ENCODE results near the gene LRRC23. TPM values are rescaled to one million over a fixed set of nuclear protein-coding genes. Genes with fewer than 3 reads are reported as not detected.

The LRRC23 gene
- total and polyA plus RNA-seq, 2 donors from 2014 or later, result 16.6 to 19.7 TPM

DNA sequence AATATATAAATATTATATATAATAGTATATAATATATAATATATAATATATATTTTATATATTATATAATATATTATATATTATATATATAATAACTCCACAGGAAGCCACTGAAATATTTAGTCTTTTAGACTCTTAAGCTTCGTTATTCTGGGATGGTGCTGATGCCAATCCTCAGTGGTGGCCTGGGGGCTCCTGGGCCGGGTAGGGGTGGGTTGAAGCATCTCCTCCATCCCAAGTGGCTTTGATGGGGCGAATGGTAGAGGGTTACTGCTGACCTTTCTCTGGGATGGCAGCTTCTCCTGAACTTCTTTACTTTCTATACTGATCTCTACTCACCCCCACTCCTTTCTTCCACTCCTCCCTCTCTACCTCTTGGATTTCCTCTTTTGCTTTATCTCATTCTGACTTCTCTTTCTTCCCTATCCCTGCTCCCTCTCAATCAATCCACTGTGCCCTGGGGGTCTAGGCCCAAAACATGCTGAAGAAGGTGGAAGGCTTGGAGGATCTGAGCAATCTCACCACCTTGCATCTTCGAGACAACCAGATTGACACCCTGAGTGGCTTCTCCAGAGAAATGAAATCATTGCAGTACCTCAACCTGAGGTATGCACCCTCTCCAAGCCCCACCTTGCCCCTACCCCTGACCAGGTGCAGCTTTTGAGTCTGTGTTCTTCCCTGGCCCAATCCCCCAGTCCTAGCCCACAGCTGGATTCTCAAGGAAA, 5.0 kb downstream of the LRRC23 start:
- H3K4me3 ChIP-seq (ENCODE audit: low read length in 3 of 3), result no peak overlapping the region
- TF ChIP-seq, protein P1, sequence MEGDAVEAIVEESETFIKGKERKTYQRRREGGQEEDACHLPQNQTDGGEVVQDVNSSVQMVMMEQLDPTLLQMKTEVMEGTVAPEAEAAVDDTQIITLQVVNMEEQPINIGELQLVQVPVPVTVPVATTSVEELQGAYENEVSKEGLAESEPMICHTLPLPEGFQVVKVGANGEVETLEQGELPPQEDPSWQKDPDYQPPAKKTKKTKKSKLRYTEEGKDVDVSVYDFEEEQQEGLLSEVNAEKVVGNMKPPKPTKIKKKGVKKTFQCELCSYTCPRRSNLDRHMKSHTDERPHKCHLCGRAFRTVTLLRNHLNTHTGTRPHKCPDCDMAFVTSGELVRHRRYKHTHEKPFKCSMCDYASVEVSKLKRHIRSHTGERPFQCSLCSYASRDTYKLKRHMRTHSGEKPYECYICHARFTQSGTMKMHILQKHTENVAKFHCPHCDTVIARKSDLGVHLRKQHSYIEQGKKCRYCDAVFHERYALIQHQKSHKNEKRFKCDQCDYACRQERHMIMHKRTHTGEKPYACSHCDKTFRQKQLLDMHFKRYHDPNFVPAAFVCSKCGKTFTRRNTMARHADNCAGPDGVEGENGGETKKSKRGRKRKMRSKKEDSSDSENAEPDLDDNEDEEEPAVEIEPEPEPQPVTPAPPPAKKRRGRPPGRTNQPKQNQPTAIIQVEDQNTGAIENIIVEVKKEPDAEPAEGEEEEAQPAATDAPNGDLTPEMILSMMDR (IDR thresholded peaks at IDR 0.05; ENCODE audit: borderline replicate concordance, extremely low read depth, insufficient read depth), result no peak
- peaks cover 0 to 4% (median 0%) of the 10 kb centered on the region in 3 donors for H3K36me3 ChIP-seq (ENCODE audit: control insufficient read depth in 2 of 3, insufficient read depth in 3 of 3, low read length in 3 of 3)
- H3K9ac ChIP-seq (ENCODE audit: low read length in 3 of 3), result no peak overlapping the region
- peaks cover 0 to 10% (median 3%) of the 10 kb centered on the region in 3 donors for H3K4me1 ChIP-seq (ENCODE audit: control insufficient read depth in 2 of 3, insufficient read depth in 2 of 3, low read depth in 1 of 3, low read length in 3 of 3)
- no peaks in the 10 kb centered on the region for H3K27me3 ChIP-seq (ENCODE audit: control insufficient read depth, insufficient read depth, low read length)
- DNase-seq, result no peak
- intact Hi-C loops (cut with DNase I), result no loop called here
- H3K27ac ChIP-seq (ENCODE audit: low read depth in 2 of 2, low read length in 2 of 2), result no peak overlapping the region
- H3K9me3 ChIP-seq (ENCODE audit: control insufficient read depth in 2 of 3, insufficient read depth in 1 of 3, low read length in 3 of 3), result no peaks in the 10 kb centered on the region
- no peak for FAIRE-seq

- H3K4me1 ChIP-seq (ENCODE audit: control insufficient read depth in 2 of 3, insufficient read depth in 2 of 3, low read depth in 1 of 3, low read length in 3 of 3), result peaks cover 0 to 6% (median 0%) of the 10 kb centered on the region in 3 donors
- H3K27me3 ChIP-seq (ENCODE audit: control insufficient read depth, insufficient read depth, low read length), result no peaks in the 10 kb centered on the region
- no peak overlapping the region for H3K9ac ChIP-seq (ENCODE audit: low read length in 3 of 3)
- H3K36me3 ChIP-seq (ENCODE audit: control insufficient read depth in 2 of 3, insufficient read depth in 3 of 3, low read length in 3 of 3), result no peaks in the 10 kb centered on the region
- no peak overlapping the region for H3K27ac ChIP-seq (ENCODE audit: low read depth in 2 of 2, low read length in 2 of 2)
- intact Hi-C loops (cut with DNase I), result no loop called here
- FAIRE-seq (no peak), DNase-seq (peak in 2 of 5 donors; percentile 32 to 33)
- H3K9me3 ChIP-seq (ENCODE audit: control insufficient read depth in 2 of 3, insufficient read depth in 1 of 3, low read length in 3 of 3), result no peaks in the 10 kb centered on the region
- TF ChIP-seq, protein P1 (IDR thresholded peaks at IDR 0.05; ENCODE audit: borderline replicate concordance, extremely low read depth, insufficient read depth), result no peak
- no peak overlapping the region for H3K4me3 ChIP-seq (ENCODE audit: low read length in 3 of 3)
These were observed 7.7 kb downstream of the LRRC23 start for GRCh38 chr12:6912164-6912935.

DNA sequence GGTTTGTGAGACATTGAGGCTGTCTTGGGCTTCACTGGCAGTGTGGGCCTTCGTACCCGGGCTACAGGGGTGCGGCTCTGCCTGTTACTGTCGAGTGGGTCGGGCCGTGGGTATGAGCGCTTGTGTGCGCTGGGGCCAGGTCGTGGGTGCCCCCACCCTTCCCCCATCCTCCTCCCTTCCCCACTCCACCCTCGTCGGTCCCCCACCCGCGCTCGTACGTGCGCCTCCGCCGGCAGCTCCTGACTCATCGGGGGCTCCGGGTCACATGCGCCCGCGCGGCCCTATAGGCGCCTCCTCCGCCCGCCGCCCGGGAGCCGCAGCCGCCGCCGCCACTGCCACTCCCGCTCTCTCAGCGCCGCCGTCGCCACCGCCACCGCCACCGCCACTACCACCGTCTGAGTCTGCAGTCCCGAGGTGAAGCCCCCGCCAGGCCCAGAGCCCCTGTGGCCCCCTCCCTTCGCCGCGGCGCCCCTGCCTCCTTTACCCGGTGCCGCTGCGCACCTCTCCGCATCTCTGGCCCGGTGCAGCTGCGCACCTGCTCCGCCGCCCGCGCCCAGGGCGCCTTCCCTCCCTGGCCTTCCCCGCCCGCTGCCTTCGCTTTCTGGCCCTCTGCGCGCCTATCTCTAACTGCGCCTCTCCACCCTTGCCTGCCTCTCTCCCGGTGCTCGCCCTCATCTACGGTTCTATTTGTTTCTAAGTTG, 9.8 kb downstream of the LRRC23 start, which contains the start of gene ENO2:
TSS of gene ENO2 (plus strand) at position 335 of the 701 bp plus-strand sequence. CDS start 1,253 bp downstream, outside the sequence.
- intact Hi-C loops (cut with DNase I), result no loop called here
- Histone ChIP-seq H3K27me3 (ENCODE audit: control insufficient read depth, insufficient read depth, low read length) (no peaks in the 10 kb centered on the region), H3K27ac (ENCODE audit: low read depth in 2 of 2, low read length in 2 of 2) (no peak within 1 kb of the TSS), H3K36me3 (ENCODE audit: control insufficient read depth in 2 of 3, insufficient read depth in 3 of 3, low read length in 3 of 3) (no peaks in the 10 kb centered on the region), H3K4me3 (ENCODE audit: low read length in 3 of 3) (peak within 1 kb of the TSS; percentile 4 to 58 (median 55)), H3K9ac (ENCODE audit: low read length in 3 of 3) (peak within 1 kb of the TSS in 1 of 3 donors; percentile 31), H3K4me1 (ENCODE audit: control insufficient read depth in 2 of 3, insufficient read depth in 2 of 3, low read depth in 1 of 3, low read length in 3 of 3) (peaks cover 0 to 6% (median 0%) of the 10 kb centered on the region in 3 donors), H3K9me3 (ENCODE audit: control insufficient read depth in 2 of 3, insufficient read depth in 1 of 3, low read length in 3 of 3) (no peaks in the 10 kb centered on the region)
- FAIRE-seq (no peak), DNase-seq (peak; percentile 66 to 95 (median 82))
- TF ChIP-seq, protein P1 (IDR thresholded peaks at IDR 0.05; ENCODE audit: borderline replicate concordance, extremely low read depth, insufficient read depth), result no peak
